Activated CD4-positive, CD25-positive, alpha-beta regulatory T cell treated with anti-CD3 and anti-CD28 coated beads, Interleukin-2, amount 50 U/mL, for 16 hours (primary cell): ENCODE measurements around the gene SNCB.

Source experiments
- DNase-seq: peaks from one replicate; pipeline ENCODE4 v3.0.0-alpha.2; 2020; ENCODE audit warnings: low read depth, low spot score

SNCB gene

GRCh38 chr5:176629853-176630680, at the start of gene SNCB, which contains the start of gene EIF4E1B:
Gene SNCB (minus strand): TSS chr5:176630534. CDS start chr5:176629654, 880 bp downstream.
Gene EIF4E1B (plus strand): TSS chr5:176630675. CDS start chr5:176642788, 12,113 bp downstream.
- DNase-seq: no peak

GRCh38 chr5:176679365-176680225, 49.3 kb upstream of the SNCB start:
- DNase-seq: no peak

GRCh38 chr5:176678584-176678983, 48.2 kb upstream of the SNCB start:
- no peak for DNase-seq

- DNase-seq: no peak
These were observed 47.0 kb upstream of the SNCB start for GRCh38 chr5:176677209-176677939.

GRCh38 chr5:176676361-176676824, 46.1 kb upstream of the SNCB start:
- no peak for DNase-seq

- no peak for DNase-seq
These were observed 45.5 kb upstream of the SNCB start for GRCh38 chr5:176675676-176676360.

- DNase-seq: no peak
These were observed 44.5 kb upstream of the SNCB start for GRCh38 chr5:176674799-176675198.

GRCh38 chr5:176673651-176674583, 43.6 kb upstream of the SNCB start:
- no peak for DNase-seq

- no peak for DNase-seq
These were observed 41.8 kb upstream of the SNCB start for GRCh38 chr5:176671890-176672747.

- no peak for DNase-seq
These were observed 41.1 kb upstream of the SNCB start for GRCh38 chr5:176671399-176671798.

- DNase-seq: no peak
These were observed 40.1 kb upstream of the SNCB start for GRCh38 chr5:176670449-176670848.

GRCh38 chr5:176667637-176668036, 37.3 kb upstream of the SNCB start:
- DNase-seq: no peak

GRCh38 chr5:176665517-176665916, 35.2 kb upstream of the SNCB start:
- no peak for DNase-seq

- DNase-seq: no peak
These were observed 34.6 kb upstream of the SNCB start for GRCh38 chr5:176664886-176665285.

GRCh38 chr5:176664479-176664878, 34.1 kb upstream of the SNCB start:
- DNase-seq: no peak

GRCh38 chr5:176663566-176663965, 33.2 kb upstream of the SNCB start:
- no peak for DNase-seq

GRCh38 chr5:176662371-176663333, 32.3 kb upstream of the SNCB start:
- DNase-seq: no peak

GRCh38 chr5:176661676-176662075, 31.3 kb upstream of the SNCB start:
- DNase-seq: no peak
